Breast epithelium (tissue), 4 donors: ENCODE data around the gene LIN28B. TPM values are rescaled to one million over a fixed set of nuclear protein-coding genes. Genes with fewer than 3 reads are reported as not detected.
"Not testable (repeated sequence)": the region's sequence is repeated elsewhere in the genome, so short reads cannot be mapped to it uniquely, and the experiment has no call there.

Experiments
- DNase-seq, 2 donors: peaks; one replicate each; pipeline ENCODE4 v3.0.0-alpha.2; 2019; ENCODE audit warnings: low spot score in 2 of 2
- H3K27ac ChIP-seq, 2 donors: fragments of 200-600 bp; sonication (generic) in 1 of 2; one replicate each; pipeline ENCODE4 v1.5.1; 2016 to 2019; ENCODE audit warnings: mild to moderate bottlenecking in 1 of 2
- H3K27me3 ChIP-seq, 2 donors: fragments of 200-600 bp; sonication (generic) in 1 of 2; one replicate each; pipeline versions ENCODE4 v1.5.1 to v1.6.0; 2017 to 2019; ENCODE audit warnings: control low read depth in 1 of 2, mild to moderate bottlenecking in 1 of 2
- H3K36me3 ChIP-seq: fragments of 200-600 bp; one replicate; pipeline ENCODE4 v1.5.1; 2019
- H3K4me1 ChIP-seq, 2 donors: fragments of 200-600 bp; sonication (generic); one replicate each; pipeline ENCODE4 v1.5.1; 2016 to 2019; ENCODE audit warnings: control low read depth in 1 of 2
- H3K4me3 ChIP-seq, 3 donors: fragments of 200-600 bp; sonication (generic); 1 replicate in 2 of 3; 2 replicates in 1 of 3; pipeline ENCODE4 v1.5.1; 2016 to 2019; ENCODE audit warnings: mild to moderate bottlenecking in 3 of 3, moderate library complexity in 2 of 3
- H3K9me3 ChIP-seq, 2 donors: fragments of 200-600 bp; sonication (generic) in 1 of 2; one replicate each; pipeline ENCODE4 v1.5.1; 2016 to 2019; ENCODE audit warnings: control low read depth in 1 of 2
- CTCF ChIP-seq, 3 donors: fragments of 450-650 bp; IDR thresholded peaks; one replicate each; pipeline ENCODE4 v1.5.1; 2016 to 2017; ENCODE audit warnings: antibody characterized with exemption in 3 of 3, mild to moderate bottlenecking in 3 of 3, moderate library complexity in 3 of 3
- POLR2A ChIP-seq: fragments of 450-650 bp; IDR thresholded peaks from one replicate; pipeline ENCODE4 v1.6.1; 2016; ENCODE audit warnings: antibody characterized with exemption, mild to moderate bottlenecking, moderate library complexity
- POLR2AphosphoS5 ChIP-seq, 3 donors: sonication (generic); formaldehyde crosslinking; IDR thresholded peaks; one replicate each; pipeline ENCODE4 v1.6.1; 2017; ENCODE audit warnings: antibody characterized with exemption in 3 of 3
- intact Hi-C: fragments of 100-400 bp; cut with DNase I; formaldehyde crosslinking; loops from one replicate; pipeline ENCODE4 v1.15.1; 2023; ENCODE audit warnings: low total_unique reads
- total RNA-seq, 3 donors: library from RNA; depleted of rRNA; stranded (reverse); fragments of >200 nt; gene quantifications; one replicate each; pipeline ENCODE4 v1.1.0, GENCODE V29; 2016

The LIN28B gene
- total RNA-seq, 3 donors from 2014 or later, result not detected

GRCh38 chr6:104986625-104987024, 29.7 kb downstream of the LIN28B start:
- no peak for DNase-seq
- H3K27ac ChIP-seq, result no peak overlapping the region
- TF ChIP-seq CTCF (IDR thresholded peaks at IDR 0.05) (no peak), POLR2A (no peak), POLR2AphosphoS5 (IDR thresholded peaks at IDR 0.05) (no peak)
- H3K27me3 ChIP-seq, result no peaks in the 10 kb centered on the region
- no peaks in the 10 kb centered on the region for H3K9me3 ChIP-seq
- H3K4me3 ChIP-seq, result no peak overlapping the region
- no peaks in the 10 kb centered on the region for H3K36me3 ChIP-seq
- no peaks in the 10 kb centered on the region for H3K4me1 ChIP-seq
- intact Hi-C loops, result loop anchor here (10.0 kb wide), 1 partner anchor 348 kb away; no protein-coding TSS in a partner anchor

- TF ChIP-seq POLR2AphosphoS5 (IDR thresholded peaks at IDR 0.05), result no peak
- no peak for TF ChIP-seq CTCF (IDR thresholded peaks at IDR 0.05)
- TF ChIP-seq POLR2A, result no peak
- no peaks in the 10 kb centered on the region for H3K4me1 ChIP-seq
- H3K27ac ChIP-seq, result no peak overlapping the region
- no peaks in the 10 kb centered on the region for H3K27me3 ChIP-seq
- DNase-seq, result no peak
- intact Hi-C loops, result loop anchor here (10.0 kb wide), 1 partner anchor 348 kb away; no protein-coding TSS in a partner anchor
- H3K36me3 ChIP-seq, result no peaks in the 10 kb centered on the region
- no peaks in the 10 kb centered on the region for H3K9me3 ChIP-seq
- H3K4me3 ChIP-seq, result no peak overlapping the region
These were observed 30.3 kb downstream of the LIN28B start for GRCh38 chr6:104987218-104987617.

- Histone ChIP-seq H3K27me3 (no peaks in the 10 kb centered on the region), H3K4me3 (no peak overlapping the region), H3K36me3 (no peaks in the 10 kb centered on the region), H3K9me3 (no peaks in the 10 kb centered on the region), H3K4me1 (no peaks in the 10 kb centered on the region), H3K27ac (no peak overlapping the region)
- DNase-seq, result no peak
- intact Hi-C loops, result no loop called here
- TF ChIP-seq CTCF (IDR thresholded peaks at IDR 0.05), result no peak
These were observed 33.2 kb downstream of the LIN28B start for GRCh38 chr6:104990085-104990484.

DNA sequence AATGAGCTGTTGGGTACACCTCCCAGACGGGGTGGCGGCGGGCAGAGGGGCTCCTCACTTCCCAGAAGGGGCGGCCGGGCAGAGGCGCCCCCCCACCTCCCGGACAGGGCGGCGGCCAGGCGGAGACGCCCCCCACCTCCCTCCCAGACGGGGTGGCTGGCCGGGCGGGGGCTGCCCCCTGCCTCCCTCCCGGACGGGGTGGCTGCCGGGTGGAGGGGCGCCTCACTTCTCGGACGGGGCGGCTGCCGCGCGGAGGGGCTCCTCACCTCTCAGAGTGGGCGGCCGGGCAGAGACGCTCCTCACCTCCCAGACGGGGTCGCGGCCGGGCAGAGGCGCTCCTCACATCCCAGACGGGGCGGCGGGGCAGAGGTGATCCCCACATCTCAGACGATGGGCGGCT, 34.2 kb downstream of the LIN28B start:
- H3K27me3 ChIP-seq, H3K4me1 ChIP-seq, intact Hi-C loops, H3K4me3 ChIP-seq, H3K27ac ChIP-seq, H3K9me3 ChIP-seq, DNase-seq, H3K36me3 ChIP-seq: not testable (repeated sequence)

- H3K27ac ChIP-seq, H3K36me3 ChIP-seq, intact Hi-C loops, DNase-seq, H3K9me3 ChIP-seq, H3K4me3 ChIP-seq, H3K4me1 ChIP-seq, H3K27me3 ChIP-seq: not testable (repeated sequence)
These were observed 36.7 kb downstream of the LIN28B start for GRCh38 chr6:104993576-104993975.

GRCh38 chr6:104995989-104996617, 39.2 kb downstream of the LIN28B start:
- H3K4me1 ChIP-seq, result no peaks in the 10 kb centered on the region
- no peaks in the 10 kb centered on the region for H3K36me3 ChIP-seq
- H3K9me3 ChIP-seq, result no peaks in the 10 kb centered on the region
- no peak overlapping the region for H3K27ac ChIP-seq
- no peaks in the 10 kb centered on the region for H3K27me3 ChIP-seq
- intact Hi-C loops, result no loop called here
- H3K4me3 ChIP-seq, result no peak overlapping the region
- DNase-seq, result no peak
- TF ChIP-seq CTCF (IDR thresholded peaks at IDR 0.05), result no peak
- TF ChIP-seq POLR2AphosphoS5 (IDR thresholded peaks at IDR 0.05), result no peak
- TF ChIP-seq POLR2A, result no peak
